GM12864 (cell line): ENCODE data around the gene SCN4A.

Experiments
- DNase-seq: peaks from one replicate; pipeline ENCODE4 v3.0.0-alpha.2; 2011; ENCODE audit warnings: low read depth
- H3K4me3 ChIP-seq: 2 replicates; pipeline ENCODE4 v1.5.1; 2011; ENCODE audit warnings: mild to moderate bottlenecking, low read depth, low read length, control low read depth
- TF ChIP-seq, protein P1 (sequence below): IDR thresholded peaks from 2 replicates; pipeline ENCODE4 v1.5.1; 2011; ENCODE audit warnings: low read depth, mild to moderate bottlenecking, moderate library complexity, low read length, control low read depth, inconsistent platforms; ENCODE audit errors: missing control alignments

Gene SCN4A

DNA sequence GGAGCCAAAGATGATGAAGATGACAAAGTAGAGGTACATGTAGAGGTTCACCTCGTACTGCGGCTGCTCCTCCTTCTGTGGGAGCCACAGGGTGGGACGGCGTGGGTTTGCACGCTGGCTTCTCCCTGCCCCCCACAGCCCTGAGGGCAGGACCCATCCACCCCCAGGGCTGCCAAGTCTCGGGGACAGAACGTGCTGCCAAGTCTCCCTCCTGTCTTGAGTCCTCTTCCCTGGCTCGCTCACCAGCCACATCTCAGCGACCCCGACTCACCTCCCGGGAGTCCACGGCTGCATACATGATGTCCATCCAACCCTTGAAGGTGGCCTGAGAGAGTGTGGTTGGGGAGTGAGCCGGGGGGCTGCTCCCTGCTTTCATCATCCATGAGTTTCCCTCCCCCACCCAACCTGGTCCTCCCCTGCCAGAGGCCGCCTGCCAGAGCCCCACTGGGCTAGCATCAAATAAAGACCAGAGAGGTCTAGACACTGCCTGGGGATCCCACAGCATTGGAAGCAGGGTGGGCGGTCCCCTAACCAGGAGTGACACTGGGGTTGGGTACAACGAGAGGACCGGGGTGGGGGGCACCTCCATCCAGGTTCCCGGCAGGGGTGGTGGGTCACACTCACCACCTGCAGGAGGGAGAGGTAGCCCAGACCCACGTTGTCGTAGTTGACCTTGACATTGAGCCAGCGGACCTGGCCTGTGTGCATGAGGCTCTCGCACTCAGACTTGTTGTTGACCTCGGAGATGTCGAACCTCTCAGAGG lies 27.8 kb downstream of the SCN4A start:
- TF ChIP-seq, protein P1, sequence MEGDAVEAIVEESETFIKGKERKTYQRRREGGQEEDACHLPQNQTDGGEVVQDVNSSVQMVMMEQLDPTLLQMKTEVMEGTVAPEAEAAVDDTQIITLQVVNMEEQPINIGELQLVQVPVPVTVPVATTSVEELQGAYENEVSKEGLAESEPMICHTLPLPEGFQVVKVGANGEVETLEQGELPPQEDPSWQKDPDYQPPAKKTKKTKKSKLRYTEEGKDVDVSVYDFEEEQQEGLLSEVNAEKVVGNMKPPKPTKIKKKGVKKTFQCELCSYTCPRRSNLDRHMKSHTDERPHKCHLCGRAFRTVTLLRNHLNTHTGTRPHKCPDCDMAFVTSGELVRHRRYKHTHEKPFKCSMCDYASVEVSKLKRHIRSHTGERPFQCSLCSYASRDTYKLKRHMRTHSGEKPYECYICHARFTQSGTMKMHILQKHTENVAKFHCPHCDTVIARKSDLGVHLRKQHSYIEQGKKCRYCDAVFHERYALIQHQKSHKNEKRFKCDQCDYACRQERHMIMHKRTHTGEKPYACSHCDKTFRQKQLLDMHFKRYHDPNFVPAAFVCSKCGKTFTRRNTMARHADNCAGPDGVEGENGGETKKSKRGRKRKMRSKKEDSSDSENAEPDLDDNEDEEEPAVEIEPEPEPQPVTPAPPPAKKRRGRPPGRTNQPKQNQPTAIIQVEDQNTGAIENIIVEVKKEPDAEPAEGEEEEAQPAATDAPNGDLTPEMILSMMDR, result no peak
- H3K4me3 ChIP-seq, result no peak overlapping the region
- DNase-seq, result no peak

DNA sequence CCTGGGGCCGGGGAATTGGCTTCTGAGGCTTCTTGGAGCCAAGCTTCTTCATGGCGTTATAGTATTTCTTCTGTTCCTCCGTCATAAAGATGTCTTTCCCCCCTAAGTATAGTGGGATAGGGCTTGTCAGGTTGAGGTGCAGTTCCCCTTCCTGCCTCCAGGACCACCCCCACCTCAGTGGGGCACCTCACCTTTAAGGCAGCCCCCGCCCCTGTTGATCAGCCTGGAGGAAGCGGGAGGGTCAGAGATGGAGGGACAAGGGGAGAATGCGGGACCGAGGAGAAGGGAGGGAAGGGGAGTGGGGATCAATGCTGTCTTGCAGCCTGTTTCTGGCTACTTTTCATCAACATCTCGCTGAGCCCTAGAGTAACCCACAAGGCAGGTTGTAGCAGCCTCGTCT lies 29.0 kb downstream of the SCN4A start:
- TF ChIP-seq, protein P1, result peak; percentile 31

GRCh38 chr17:63942309-63942985 lies 30.3 kb downstream of the SCN4A start:
- DNase-seq, result no peak
- H3K4me3 ChIP-seq, result no peak overlapping the region
- TF ChIP-seq, protein P1, result no peak

More for the DNA sequence above, 29.0 kb downstream of the SCN4A start:
- no peak overlapping the region for H3K4me3 ChIP-seq
- DNase-seq, result no peak

DNA sequence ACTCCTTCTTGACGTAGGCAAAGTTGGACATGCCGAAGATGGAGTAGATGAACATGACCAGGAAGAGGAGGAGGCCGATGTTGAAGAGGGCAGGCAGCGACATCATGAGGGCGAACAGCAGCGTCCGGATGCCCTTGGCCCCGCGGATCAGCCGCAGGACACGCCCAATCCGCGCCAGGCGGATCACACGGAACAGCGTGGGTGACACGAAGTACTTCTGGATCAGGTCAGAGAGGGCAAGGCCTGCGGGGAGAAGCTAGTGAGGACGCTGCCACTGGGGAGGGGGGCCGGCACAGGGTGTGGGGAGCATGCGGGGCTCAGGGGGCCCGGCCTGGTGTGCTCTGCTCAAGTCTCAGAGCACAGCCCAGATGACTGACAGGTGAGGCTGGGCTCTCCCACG lies 31.0 kb downstream of the SCN4A start:
- no peak for DNase-seq
- TF ChIP-seq, protein P1, result no peak
- H3K4me3 ChIP-seq, result no peak overlapping the region

- TF ChIP-seq, protein P1, result no peak
- H3K4me3 ChIP-seq, result no peak overlapping the region
- no peak for DNase-seq
Measured at GRCh38 chr17:63941162-63941561, 31.6 kb downstream of the SCN4A start.

GRCh38 chr17:63940584-63940983 lies 32.1 kb downstream of the SCN4A start:
- no peak for DNase-seq
- H3K4me3 ChIP-seq, result no peak overlapping the region

More at GRCh38 chr17:63940584-63940983, 32.1 kb downstream of the SCN4A start:
- TF ChIP-seq, protein P1, result no peak
